H9 (cell line): ENCODE data around the gene MYO18B. TPM values are rescaled to one million over a fixed set of nuclear protein-coding genes. Genes with fewer than 3 reads are reported as not detected.

Source experiments
- DNase-seq: peaks from one replicate; pipeline ENCODE4 v3.0.0-alpha.2; 2017
- H2AFZ ChIP-seq: one replicate; pipeline ENCODE4 v1.6.1; 2013; ENCODE audit warnings: mild to moderate bottlenecking, low read length, control low read depth, moderate library complexity
- H2AK5ac ChIP-seq: 2 replicates; pipeline ENCODE4 v1.6.1; 2013; ENCODE audit warnings: low read length, control low read depth, mixed read lengths; ENCODE audit not compliant: insufficient read length
- H2BK120ac ChIP-seq: one replicate; pipeline ENCODE4 v1.6.1; 2013; ENCODE audit warnings: low read depth, mild to moderate bottlenecking, low read length, control low read depth, inconsistent platforms; ENCODE audit not compliant: poor library complexity, severe bottlenecking
- H2BK12ac ChIP-seq: 2 replicates; pipeline ENCODE4 v1.6.1; 2013; ENCODE audit warnings: low read length, control low read depth, mixed read lengths, low read depth; ENCODE audit not compliant: insufficient read length
- H2BK15ac ChIP-seq: 2 replicates; pipeline ENCODE4 v1.6.1; 2013; ENCODE audit warnings: low read depth, low read length, control low read depth
- H2BK20ac ChIP-seq: one replicate; pipeline ENCODE4 v1.6.1; 2013; ENCODE audit warnings: low read depth, mild to moderate bottlenecking, low read length, control low read depth, inconsistent platforms; ENCODE audit not compliant: poor library complexity, severe bottlenecking
- H2BK5ac ChIP-seq: 2 replicates; pipeline ENCODE4 v1.6.1; 2013; ENCODE audit warnings: low read length, control low read depth, mixed read lengths; ENCODE audit not compliant: insufficient read length
- H3K14ac ChIP-seq: 2 replicates; pipeline ENCODE4 v1.6.1; 2013; ENCODE audit warnings: low read length, control low read depth; ENCODE audit not compliant: insufficient read depth
- H3K18ac ChIP-seq: 2 replicates; pipeline ENCODE4 v1.6.1; 2013; ENCODE audit warnings: low read depth, mild to moderate bottlenecking, mixed read lengths, low read length, control low read depth; ENCODE audit not compliant: insufficient read length
- H3K23ac ChIP-seq: 2 replicates; pipeline ENCODE4 v1.6.1; 2013; ENCODE audit warnings: low read length, control low read depth, mixed read lengths, low read depth; ENCODE audit not compliant: insufficient read length
- H3K23me2 ChIP-seq: 2 replicates; pipeline ENCODE4 v1.6.1; 2013; ENCODE audit warnings: low read depth, mild to moderate bottlenecking, mixed read lengths, low read length, control low read depth; ENCODE audit not compliant: insufficient read length, poor library complexity, severe bottlenecking
- H3K27ac ChIP-seq: 2 replicates; pipeline ENCODE4 v1.5.1; 2013; ENCODE audit warnings: low read length, control low read depth, mixed read lengths, low read depth; ENCODE audit not compliant: insufficient read length
- H3K27me3 ChIP-seq: 2 replicates; pipeline ENCODE4 v1.6.1; 2013; ENCODE audit warnings: low read length, control low read depth, inconsistent platforms; ENCODE audit not compliant: insufficient read depth
- H3K4ac ChIP-seq: 2 replicates; pipeline ENCODE4 v1.6.1; 2013; ENCODE audit warnings: low read depth, mild to moderate bottlenecking, control low read depth, inconsistent platforms, low read length, moderate library complexity
- H3K4me1 ChIP-seq: 2 replicates; pipeline ENCODE4 v1.6.1; 2013; ENCODE audit warnings: low read length, control low read depth, inconsistent platforms; ENCODE audit not compliant: insufficient read depth
- H3K4me2 ChIP-seq: 2 replicates; pipeline ENCODE4 v1.6.1; 2013; ENCODE audit warnings: low read length, control low read depth, mixed read lengths; ENCODE audit not compliant: insufficient read length, insufficient read depth
- H3K56ac ChIP-seq: 2 replicates; pipeline ENCODE4 v1.6.1; 2013; ENCODE audit warnings: low read depth, mild to moderate bottlenecking, mixed read lengths, low read length, control low read depth; ENCODE audit not compliant: insufficient read length
- H3K79me1 ChIP-seq: 2 replicates; pipeline ENCODE4 v1.6.1; 2013; ENCODE audit warnings: low read depth, mild to moderate bottlenecking, moderate library complexity, low read length, control low read depth, inconsistent platforms; ENCODE audit not compliant: insufficient read depth, poor library complexity, severe bottlenecking
- H3K79me2 ChIP-seq: 2 replicates; pipeline ENCODE4 v1.6.1; 2013; ENCODE audit warnings: low read length, control low read depth, inconsistent platforms; ENCODE audit not compliant: insufficient read depth
- H3K9ac ChIP-seq: 2 replicates; pipeline ENCODE4 v1.6.1; 2013; ENCODE audit warnings: low read length, control low read depth, mixed read lengths; ENCODE audit not compliant: insufficient read length; ENCODE audit errors: extremely low read depth
- H3K9me3 ChIP-seq: one replicate; pipeline ENCODE4 v1.6.1; 2013; ENCODE audit warnings: low read depth, low read length, inconsistent platforms; ENCODE audit not compliant: control insufficient read depth
- H3T11ph ChIP-seq: one replicate; pipeline ENCODE4 v1.6.1; 2013; ENCODE audit warnings: mild to moderate bottlenecking, low read length, control low read depth, inconsistent platforms
- H4K20me1 ChIP-seq: one replicate; pipeline ENCODE4 v1.6.1; 2013; ENCODE audit not compliant: control insufficient read depth, insufficient read length, insufficient read depth
- H4K5ac ChIP-seq: 2 replicates; pipeline ENCODE4 v1.6.1; 2013; ENCODE audit warnings: low read depth, mild to moderate bottlenecking, mixed read lengths, low read length, control low read depth; ENCODE audit not compliant: insufficient read length
- H4K8ac ChIP-seq: replicated peaks from 2 replicates; pipeline ENCODE4 v1.6.1; 2013; ENCODE audit warnings: low read length, control low read depth, mixed read lengths, low read depth; ENCODE audit not compliant: insufficient read length
- H4K91ac ChIP-seq: 2 replicates; pipeline ENCODE4 v1.6.1; 2013; ENCODE audit warnings: low read depth, mild to moderate bottlenecking, moderate library complexity, mixed read lengths, low read length, control low read depth; ENCODE audit not compliant: insufficient read length
- H3K27ac Mint-ChIP-seq, 3 experiments: 2 replicates in 2 of 3; 3 replicates in 1 of 3; pipeline ENCODE4 v1.8.0; 2020 to 2021; ENCODE audit warnings: mixed read lengths in 3 of 3, mild to moderate bottlenecking in 1 of 3, moderate library complexity in 1 of 3
- H3K27me3 Mint-ChIP-seq: 2 replicates; pipeline ENCODE4 v1.8.0; 2021; ENCODE audit warnings: low read depth, mild to moderate bottlenecking, moderate library complexity, mixed read lengths
- H3K36me3 Mint-ChIP-seq, 3 experiments: 2 replicates in 2 of 3; 3 replicates in 1 of 3; pipeline ENCODE4 v1.8.0; 2020 to 2021; ENCODE audit warnings: low read depth in 3 of 3, mixed read lengths in 3 of 3; ENCODE audit not compliant: insufficient read depth in 1 of 3
- H3K4me1 Mint-ChIP-seq, 2 experiments: 2 replicates each; pipeline ENCODE4 v1.8.0; 2020; ENCODE audit warnings: mixed read lengths in 2 of 2
- H3K4me3 Mint-ChIP-seq, 2 experiments: 2 replicates in 1 of 2; 3 replicates in 1 of 2; pipeline ENCODE4 v1.8.0; 2020 to 2021; ENCODE audit warnings: mild to moderate bottlenecking in 2 of 2, mixed read lengths in 2 of 2, moderate library complexity in 1 of 2
- H3K9me3 Mint-ChIP-seq, 2 experiments: 2 replicates in 1 of 2; 3 replicates in 1 of 2; pipeline ENCODE4 v1.8.0; 2020; ENCODE audit warnings: mild to moderate bottlenecking in 2 of 2, mixed read lengths in 2 of 2, moderate library complexity in 1 of 2
- WGBS: extraction: QIAGEN DNeasy Blood & Tissue Kit; methylation state at CpG from one replicate; pipeline ENCODE4 v1.1.7; 2013; ENCODE audit warnings: missing lambda C conversion rate, low lambda C conversion rate, mixed read lengths; ENCODE audit not compliant: insufficient read length; ENCODE audit errors: extremely low coverage; 5-methylcytosine and 5-hydroxymethylcytosine counted together
- total RNA-seq: library from RNA; stranded (reverse); gene quantifications from 2 replicates; pipeline ENCODE4 v1.2.1, GENCODE V29; 2021
- TF ChIP-seq, protein P1 (sequence below): fragments of 200-600 bp; sonication (generic); conservative IDR thresholded peaks from 3 replicates; pipeline ENCODE4 v1.8.0; 2021; ENCODE audit warnings: antibody characterized with exemption, mild to moderate bottlenecking

MYO18B gene
- total RNA-seq, 1 experiment from 2014 or later, result 0.46 TPM

DNA sequence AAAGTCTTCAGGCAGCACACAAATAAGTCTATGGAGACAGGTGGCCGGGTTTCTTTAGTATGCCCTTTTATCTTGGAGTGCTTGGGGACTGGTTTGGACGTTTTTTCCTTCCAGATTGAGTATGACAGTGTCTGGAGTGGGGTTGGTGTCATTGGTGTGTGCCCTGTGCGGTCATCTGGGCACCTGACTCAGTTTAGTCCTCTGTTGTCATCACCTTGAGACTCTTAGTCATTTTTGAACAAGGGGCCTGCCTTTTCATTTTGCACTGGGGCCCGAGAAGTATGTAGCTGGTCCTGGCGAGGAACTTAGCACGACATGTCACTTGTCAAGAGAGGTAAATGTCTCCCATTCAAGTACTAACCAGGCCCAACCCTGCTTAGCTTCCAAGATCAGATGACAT is 27.2 kb upstream of the MYO18B start:
- Histone ChIP-seq H3K27ac (no peak overlapping the region), H4K20me1 (no peaks in the 10 kb centered on the region)
- H3K36me3 Mint-ChIP-seq, result peaks cover 2 to 20% (median 7%) of the 10 kb centered on the region in 3 experiments; a peak in 5 of 7 replicates

More for the DNA sequence above, 27.2 kb upstream of the MYO18B start:
- no peak overlapping the region for H3K23ac ChIP-seq
- no peak overlapping the region for H3K4ac ChIP-seq
- H2BK20ac ChIP-seq, result no peak overlapping the region
- no peaks in the 10 kb centered on the region for H3K9me3 ChIP-seq
- no peak overlapping the region for H3K56ac ChIP-seq
- no peak overlapping the region for H2BK5ac ChIP-seq
- no peak for DNase-seq
- no peak overlapping the region for H3K18ac ChIP-seq
- no peak overlapping the region for H2BK15ac ChIP-seq
- TF ChIP-seq, protein P1, sequence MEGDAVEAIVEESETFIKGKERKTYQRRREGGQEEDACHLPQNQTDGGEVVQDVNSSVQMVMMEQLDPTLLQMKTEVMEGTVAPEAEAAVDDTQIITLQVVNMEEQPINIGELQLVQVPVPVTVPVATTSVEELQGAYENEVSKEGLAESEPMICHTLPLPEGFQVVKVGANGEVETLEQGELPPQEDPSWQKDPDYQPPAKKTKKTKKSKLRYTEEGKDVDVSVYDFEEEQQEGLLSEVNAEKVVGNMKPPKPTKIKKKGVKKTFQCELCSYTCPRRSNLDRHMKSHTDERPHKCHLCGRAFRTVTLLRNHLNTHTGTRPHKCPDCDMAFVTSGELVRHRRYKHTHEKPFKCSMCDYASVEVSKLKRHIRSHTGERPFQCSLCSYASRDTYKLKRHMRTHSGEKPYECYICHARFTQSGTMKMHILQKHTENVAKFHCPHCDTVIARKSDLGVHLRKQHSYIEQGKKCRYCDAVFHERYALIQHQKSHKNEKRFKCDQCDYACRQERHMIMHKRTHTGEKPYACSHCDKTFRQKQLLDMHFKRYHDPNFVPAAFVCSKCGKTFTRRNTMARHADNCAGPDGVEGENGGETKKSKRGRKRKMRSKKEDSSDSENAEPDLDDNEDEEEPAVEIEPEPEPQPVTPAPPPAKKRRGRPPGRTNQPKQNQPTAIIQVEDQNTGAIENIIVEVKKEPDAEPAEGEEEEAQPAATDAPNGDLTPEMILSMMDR, result no peak
- no peak overlapping the region for H4K8ac ChIP-seq
- no peak overlapping the region for H4K5ac ChIP-seq
- H3K14ac ChIP-seq, result no peak overlapping the region
- H3K79me1 ChIP-seq, result no peaks in the 10 kb centered on the region
- H4K91ac ChIP-seq, result no peak overlapping the region
- H3K9ac ChIP-seq, result no peak overlapping the region
- no peaks in the 10 kb centered on the region for H3K23me2 ChIP-seq
- H2BK120ac ChIP-seq, result no peak overlapping the region
- no peak overlapping the region for H2BK12ac ChIP-seq
- H3K4me3 Mint-ChIP-seq, result no peak overlapping the region
- H3K4me1 Mint-ChIP-seq, result peaks cover 3 to 4% of the 10 kb centered on the region in 2 experiments; a peak in 1 of 4 replicates
- H3K4me1 ChIP-seq, result no peaks in the 10 kb centered on the region
- no peaks in the 10 kb centered on the region for H3K9me3 Mint-ChIP-seq
- no peaks in the 10 kb centered on the region for H3K79me2 ChIP-seq
- H3K4me2 ChIP-seq, result no peak overlapping the region
- no peak overlapping the region for H2AFZ ChIP-seq
- no peak overlapping the region for H3T11ph ChIP-seq
- no CpG with 5 or more reads among the region's 6 CpGs for WGBS
- H3K27ac Mint-ChIP-seq, result no peak overlapping the region
- H3K27me3 ChIP-seq, result no peaks in the 10 kb centered on the region
- H2AK5ac ChIP-seq, result no peak overlapping the region
- H3K27me3 Mint-ChIP-seq, result no peaks in the 10 kb centered on the region
